ENCODE measurements around the gene CCSAP.

Gene CCSAP

DNA sequence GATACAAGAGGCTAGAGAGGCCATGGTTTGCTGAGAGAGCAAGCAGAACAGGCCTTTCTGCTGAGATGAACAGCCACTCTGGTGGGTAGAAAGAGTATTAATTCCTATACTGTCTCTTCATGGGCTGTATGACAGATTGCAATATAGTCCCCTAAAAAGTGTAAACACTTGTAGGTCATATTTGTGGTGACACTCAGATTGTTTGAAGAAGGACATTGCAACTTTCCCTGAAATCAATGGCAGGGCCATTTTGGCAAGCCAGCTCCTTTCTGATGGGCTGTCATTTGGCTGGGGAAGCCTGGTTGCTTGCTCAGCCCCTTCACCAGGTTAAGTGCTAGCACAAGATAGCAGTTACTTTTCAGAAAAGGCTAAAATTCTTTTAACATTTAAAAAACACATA lies 44.4 kb downstream of the CCSAP start (continued):
- TF ChIP-seq, protein P1, sequence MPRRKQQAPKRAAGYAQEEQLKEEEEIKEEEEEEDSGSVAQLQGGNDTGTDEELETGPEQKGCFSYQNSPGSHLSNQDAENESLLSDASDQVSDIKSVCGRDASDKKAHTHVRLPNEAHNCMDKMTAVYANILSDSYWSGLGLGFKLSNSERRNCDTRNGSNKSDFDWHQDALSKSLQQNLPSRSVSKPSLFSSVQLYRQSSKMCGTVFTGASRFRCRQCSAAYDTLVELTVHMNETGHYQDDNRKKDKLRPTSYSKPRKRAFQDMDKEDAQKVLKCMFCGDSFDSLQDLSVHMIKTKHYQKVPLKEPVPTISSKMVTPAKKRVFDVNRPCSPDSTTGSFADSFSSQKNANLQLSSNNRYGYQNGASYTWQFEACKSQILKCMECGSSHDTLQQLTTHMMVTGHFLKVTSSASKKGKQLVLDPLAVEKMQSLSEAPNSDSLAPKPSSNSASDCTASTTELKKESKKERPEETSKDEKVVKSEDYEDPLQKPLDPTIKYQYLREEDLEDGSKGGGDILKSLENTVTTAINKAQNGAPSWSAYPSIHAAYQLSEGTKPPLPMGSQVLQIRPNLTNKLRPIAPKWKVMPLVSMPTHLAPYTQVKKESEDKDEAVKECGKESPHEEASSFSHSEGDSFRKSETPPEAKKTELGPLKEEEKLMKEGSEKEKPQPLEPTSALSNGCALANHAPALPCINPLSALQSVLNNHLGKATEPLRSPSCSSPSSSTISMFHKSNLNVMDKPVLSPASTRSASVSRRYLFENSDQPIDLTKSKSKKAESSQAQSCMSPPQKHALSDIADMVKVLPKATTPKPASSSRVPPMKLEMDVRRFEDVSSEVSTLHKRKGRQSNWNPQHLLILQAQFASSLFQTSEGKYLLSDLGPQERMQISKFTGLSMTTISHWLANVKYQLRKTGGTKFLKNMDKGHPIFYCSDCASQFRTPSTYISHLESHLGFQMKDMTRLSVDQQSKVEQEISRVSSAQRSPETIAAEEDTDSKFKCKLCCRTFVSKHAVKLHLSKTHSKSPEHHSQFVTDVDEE (CRISPR knock-in tag; IDR thresholded peaks at IDR 0.05), result no peak
- no peak for TF ChIP-seq SNAI2 (CRISPR knock-in tag; IDR thresholded peaks at IDR 0.05)
- no peak for TF ChIP-seq TOX (CRISPR knock-in tag; IDR thresholded peaks at IDR 0.05; ENCODE audit: borderline replicate concordance)

DNA sequence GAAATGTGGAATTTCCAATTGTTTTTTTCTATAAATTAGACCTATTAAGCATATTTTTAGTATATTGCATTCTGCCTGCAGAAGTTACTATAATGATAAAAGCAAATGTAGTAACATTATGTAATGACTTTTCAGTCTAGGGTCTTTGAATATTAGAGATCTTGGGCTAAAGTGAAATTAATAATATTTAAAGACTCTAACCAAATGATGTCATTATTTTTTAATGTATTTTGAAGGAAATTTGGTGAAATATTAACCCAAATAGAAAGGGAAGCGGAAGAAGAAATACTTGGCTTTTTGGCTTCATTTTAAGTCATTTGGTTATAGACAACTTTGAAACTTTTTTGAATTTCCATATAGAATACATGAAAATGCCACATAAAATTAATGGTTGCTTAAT lies 45.1 kb downstream of the CCSAP start:
- ATAC-seq, result no peak
- TF ChIP-seq ZFP30 (CRISPR knock-in tag; IDR thresholded peaks at IDR 0.05), result no peak
- TF ChIP-seq, protein P1 (CRISPR knock-in tag; IDR thresholded peaks at IDR 0.05), result no peak
- no peak for TF ChIP-seq TCF4 (CRISPR knock-in tag; IDR thresholded peaks at IDR 0.05; ENCODE audit: borderline replicate concordance)
- no peak for TF ChIP-seq SNAI2 (CRISPR knock-in tag; IDR thresholded peaks at IDR 0.05)
- TF ChIP-seq ZNF8 (CRISPR knock-in tag; IDR thresholded peaks at IDR 0.05), result no peak

- no peak for TF ChIP-seq ZNF8 (CRISPR knock-in tag; IDR thresholded peaks at IDR 0.05)
- TF ChIP-seq BACH2 (CRISPR knock-in tag; IDR thresholded peaks at IDR 0.05; ENCODE audit: borderline replicate concordance), result no peak
- TF ChIP-seq, protein P1 (CRISPR knock-in tag; IDR thresholded peaks at IDR 0.05), result no peak
- TF ChIP-seq SNAI2 (CRISPR knock-in tag; IDR thresholded peaks at IDR 0.05), result no peak
- TF ChIP-seq RARB (CRISPR knock-in tag; IDR thresholded peaks at IDR 0.05), result no peak
- TF ChIP-seq ISL1 (CRISPR knock-in tag; IDR thresholded peaks at IDR 0.05), result no peak
- TF ChIP-seq OSR1 (CRISPR knock-in tag; IDR thresholded peaks at IDR 0.05), result no peak
- no peak for TF ChIP-seq ZNF70 (CRISPR knock-in tag; IDR thresholded peaks at IDR 0.05)
- TF ChIP-seq, protein P2, sequence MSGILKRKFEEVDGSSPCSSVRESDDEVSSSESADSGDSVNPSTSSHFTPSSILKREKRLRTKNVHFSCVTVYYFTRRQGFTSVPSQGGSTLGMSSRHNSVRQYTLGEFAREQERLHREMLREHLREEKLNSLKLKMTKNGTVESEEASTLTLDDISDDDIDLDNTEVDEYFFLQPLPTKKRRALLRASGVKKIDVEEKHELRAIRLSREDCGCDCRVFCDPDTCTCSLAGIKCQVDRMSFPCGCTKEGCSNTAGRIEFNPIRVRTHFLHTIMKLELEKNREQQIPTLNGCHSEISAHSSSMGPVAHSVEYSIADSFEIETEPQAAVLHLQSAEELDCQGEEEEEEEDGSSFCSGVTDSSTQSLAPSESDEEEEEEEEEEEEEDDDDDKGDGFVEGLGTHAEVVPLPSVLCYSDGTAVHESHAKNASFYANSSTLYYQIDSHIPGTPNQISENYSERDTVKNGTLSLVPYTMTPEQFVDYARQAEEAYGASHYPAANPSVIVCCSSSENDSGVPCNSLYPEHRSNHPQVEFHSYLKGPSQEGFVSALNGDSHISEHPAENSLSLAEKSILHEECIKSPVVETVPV (CRISPR knock-in tag; IDR thresholded peaks at IDR 0.05), result no peak
- no peak for TF ChIP-seq ESRRG (CRISPR knock-in tag; IDR thresholded peaks at IDR 0.05)
- TF ChIP-seq ZNF565 (CRISPR knock-in tag; conservative IDR thresholded peaks at IDR 0.05; ENCODE audit: low read depth), result no peak
- TF ChIP-seq CSDC2 (CRISPR knock-in tag; IDR thresholded peaks at IDR 0.05), result no peak
- no peak for TF ChIP-seq PPARA (CRISPR knock-in tag; IDR thresholded peaks at IDR 0.05; ENCODE audit: borderline replicate concordance)
- TF ChIP-seq PATZ1 (CRISPR knock-in tag; IDR thresholded peaks at IDR 0.05; ENCODE audit: borderline replicate concordance), result no peak
- ATAC-seq, result peak; percentile 45
Measured at GRCh38 chr1:229296541-229296941, 46.3 kb downstream of the CCSAP start.

All from SK-N-SH treated with all-trans-retinoic acid at 6 μM for 48 hours (cell line).